Epithelial cell of prostate (primary cell): ENCODE results near the gene ARHGAP32.
"Not testable (repeated sequence)": the region's sequence is repeated elsewhere in the genome, so short reads cannot be mapped to it uniquely, and the experiment has no call there.

Experiments
- DNase-seq: peaks from one replicate; pipeline ENCODE4 v3.0.0-alpha.2; 2011; ENCODE audit warnings: low read depth, low spot score
- H3K27ac ChIP-seq: fragments of 450-650 bp; 2 replicates; pipeline ENCODE4 v1.5.1; 2017; ENCODE audit warnings: mild to moderate bottlenecking

The ARHGAP32 gene

DNA sequence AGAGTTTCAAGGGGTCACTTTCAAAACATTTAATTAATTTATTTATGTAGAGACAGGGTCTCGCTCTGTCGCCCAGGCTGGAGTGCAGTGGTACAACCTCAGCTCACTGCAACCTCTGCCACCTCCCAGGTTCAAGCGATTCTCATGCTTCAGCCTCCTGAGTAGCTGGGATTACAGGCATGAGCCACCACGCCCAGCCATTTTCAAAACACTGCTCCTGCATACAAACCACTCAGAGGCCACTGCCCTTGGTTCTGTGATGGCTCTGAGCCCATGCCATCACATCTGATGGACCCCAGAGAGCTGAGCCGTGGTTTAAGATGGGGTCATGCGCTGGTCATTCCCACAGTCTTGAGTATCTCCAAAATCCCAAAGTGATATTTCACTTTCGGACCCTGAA, 272.5 kb downstream of the ARHGAP32 start:
- not testable (repeated sequence) for H3K27ac ChIP-seq, DNase-seq

DNA sequence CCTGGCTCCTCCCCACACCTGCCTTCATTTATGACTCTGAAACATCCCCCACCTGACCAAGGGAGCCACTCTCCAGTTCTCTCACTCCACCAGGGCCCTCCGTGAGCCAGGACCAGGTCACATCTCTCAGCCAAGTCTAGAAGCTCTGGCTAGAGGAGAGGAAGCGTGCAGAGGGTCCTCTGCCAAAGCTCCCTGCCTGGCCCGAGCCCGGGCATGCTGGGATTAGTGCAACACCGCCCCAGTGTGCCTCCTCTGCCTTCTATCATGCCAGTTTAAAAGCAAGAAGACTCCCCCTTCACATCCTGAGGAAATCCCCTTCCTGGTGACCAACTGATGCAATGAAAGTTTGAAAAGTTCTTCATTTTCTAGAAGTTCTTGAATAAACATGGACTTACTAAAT, 272.9 kb downstream of the ARHGAP32 start:
- DNase-seq = no peak
- no peak overlapping the region for H3K27ac ChIP-seq

DNA sequence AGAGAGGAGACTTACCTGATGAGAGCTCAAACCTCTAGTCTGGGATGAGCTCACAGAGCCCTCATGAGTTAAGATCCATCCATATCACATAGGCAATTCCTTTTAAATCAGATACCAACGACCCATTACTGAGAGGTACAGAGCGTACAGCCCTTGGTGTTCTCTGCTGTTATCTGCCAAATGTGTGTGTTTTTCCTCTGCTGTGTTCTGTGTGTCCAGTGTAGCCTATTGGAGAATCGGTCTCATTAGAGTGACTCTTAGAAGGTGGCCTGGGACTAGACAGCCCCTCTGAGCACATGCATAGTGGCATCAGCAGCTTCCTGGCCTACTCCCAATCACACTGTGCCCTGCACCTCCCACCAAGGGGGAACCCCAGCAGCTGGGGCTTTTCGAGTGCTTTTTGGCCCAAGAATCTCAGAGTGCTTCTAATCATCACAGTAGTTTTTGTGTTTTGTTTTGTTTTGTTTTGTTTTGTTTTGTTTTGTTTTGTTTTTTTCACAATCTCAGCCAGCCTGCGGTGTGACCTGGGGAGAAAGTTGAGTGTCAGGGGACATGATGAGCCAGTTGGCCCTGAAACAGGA, 274.9 kb downstream of the ARHGAP32 start:
- DNase-seq = no peak
- no peak overlapping the region for H3K27ac ChIP-seq

DNA sequence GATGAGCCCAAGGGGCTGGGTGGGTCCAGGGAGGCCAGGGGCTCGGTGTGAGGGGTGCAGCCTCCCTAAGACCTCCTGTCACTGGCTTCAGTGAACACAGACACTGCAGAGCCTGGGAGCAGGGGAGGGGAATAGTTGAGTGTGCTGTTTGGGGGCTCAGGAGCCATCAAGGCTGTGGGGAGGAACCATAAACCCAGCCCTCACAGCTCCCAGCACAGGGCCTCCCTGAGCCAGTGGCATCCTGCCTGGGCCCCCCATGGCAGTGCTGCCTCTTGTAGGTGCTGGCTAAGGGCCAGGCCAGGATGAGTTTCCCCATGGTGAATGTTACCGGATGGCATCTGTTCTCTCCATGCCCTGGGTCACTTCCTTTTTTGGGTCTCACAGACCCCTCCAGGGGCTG, 275.4 kb downstream of the ARHGAP32 start:
- DNase-seq = no peak
- H3K27ac ChIP-seq = no peak overlapping the region

DNA sequence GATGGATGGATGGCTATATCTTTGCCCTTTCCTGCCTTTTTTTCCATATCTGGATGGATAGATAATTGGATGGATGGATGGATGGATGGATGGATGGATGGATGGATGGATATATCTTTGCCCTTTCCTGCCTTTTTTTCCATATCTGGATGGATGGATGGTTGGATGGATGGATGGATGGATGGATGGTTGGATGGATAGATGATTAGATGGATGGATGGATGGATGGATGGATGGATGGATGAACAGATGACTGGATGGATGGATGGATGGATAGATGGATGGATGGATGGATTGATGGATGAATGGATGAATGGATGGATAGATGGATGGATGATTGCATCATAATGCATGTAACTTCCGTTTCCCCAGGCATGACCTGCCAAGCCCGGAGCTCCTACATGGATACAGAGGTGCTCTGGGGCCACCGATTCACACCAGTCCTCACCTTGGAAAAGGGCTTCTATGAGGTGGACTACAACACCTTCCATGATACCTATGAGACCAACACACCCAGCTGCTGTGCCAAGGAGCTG, 276.0 kb downstream of the ARHGAP32 start:
- no peak overlapping the region for H3K27ac ChIP-seq
- no peak for DNase-seq

DNA sequence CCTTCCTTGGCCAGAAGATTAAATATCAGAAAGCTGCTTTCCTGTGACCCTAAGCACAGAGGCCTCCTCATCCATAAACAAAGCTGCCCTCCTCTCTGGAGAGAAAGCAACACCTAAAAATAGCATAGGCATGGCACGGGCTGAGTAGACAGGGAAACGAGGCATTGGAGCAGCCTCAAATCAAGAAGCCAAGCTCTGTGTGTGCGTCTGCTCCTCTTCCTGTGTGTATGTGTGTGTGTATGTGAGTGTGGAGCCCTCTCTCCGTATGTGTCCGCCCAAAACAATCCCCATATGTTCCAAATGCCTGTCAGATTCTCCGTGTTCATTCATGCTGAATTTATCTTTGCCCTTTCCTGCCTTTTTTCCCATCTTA, 277.0 kb downstream of the ARHGAP32 start:
- no peak overlapping the region for H3K27ac ChIP-seq
- DNase-seq = no peak
